ENCODE measurements around the gene CDR2L.
"Not testable (repeated sequence)": the region's sequence is repeated elsewhere in the genome, so short reads cannot be mapped to it uniquely, and the experiment has no call there.

Gene CDR2L

GRCh38 chr17:74982663-74983313 is 4.6 kb upstream of the CDR2L start:
- DNase-seq: not testable (repeated sequence)

- DNase-seq: no peak
Observed at GRCh38 chr17:74986206-74986576, 1.2 kb upstream of the CDR2L start.

- DNase-seq: peak; percentile 42
Observed at GRCh38 chr17:74987909-74988711, 678 bp downstream of the CDR2L start.

GRCh38 chr17:74990581-74991105 is 3.2 kb downstream of the CDR2L start:
- no peak for DNase-seq

GRCh38 chr17:74992223-74992622 is 4.8 kb downstream of the CDR2L start:
- no peak for DNase-seq

GRCh38 chr17:74994440-74994839 is 7.0 kb downstream of the CDR2L start:
- no peak for DNase-seq

- DNase-seq: no peak
Observed at GRCh38 chr17:74995847-74996246, 8.4 kb downstream of the CDR2L start.

- no peak for DNase-seq
Observed at GRCh38 chr17:74998783-74999182, 11.4 kb downstream of the CDR2L start.

- DNase-seq: no peak
Observed at GRCh38 chr17:74999523-74999922, 12.1 kb downstream of the CDR2L start.

- DNase-seq: no peak
Observed at GRCh38 chr17:75001915-75002843, 14.7 kb downstream of the CDR2L start.

GRCh38 chr17:75003070-75003956 is 15.9 kb downstream of the CDR2L start:
- no peak for DNase-seq

GRCh38 chr17:75003957-75004355 is 16.5 kb downstream of the CDR2L start:
- DNase-seq: no peak

GRCh38 chr17:75004371-75004770 is 16.9 kb downstream of the CDR2L start:
- no peak for DNase-seq

GRCh38 chr17:75005291-75005690 is 17.9 kb downstream of the CDR2L start:
- DNase-seq: no peak

GRCh38 chr17:75006084-75006483 is 18.7 kb downstream of the CDR2L start:
- not testable (repeated sequence) for DNase-seq

- no peak for DNase-seq
Observed at GRCh38 chr17:75006653-75007052, 19.2 kb downstream of the CDR2L start.

GRCh38 chr17:75008373-75008772 is 20.9 kb downstream of the CDR2L start:
- DNase-seq: no peak

GRCh38 chr17:75009139-75009724 is 21.8 kb downstream of the CDR2L start:
- DNase-seq: no peak

GRCh38 chr17:75010683-75011400 is 23.4 kb downstream of the CDR2L start:
- no peak for DNase-seq

- peak; percentile 9 for DNase-seq
Observed at GRCh38 chr17:75011401-75012095, 24.1 kb downstream of the CDR2L start.

GRCh38 chr17:75012096-75012345 is 24.6 kb downstream of the CDR2L start:
- no peak for DNase-seq

All from T1000 (cell line).